Measurements from ENCODE around the gene PDXP.
"Not testable (repeated sequence)": the region's sequence is repeated elsewhere in the genome, so short reads cannot be mapped to it uniquely, and the experiment has no call there.

Gene PDXP

DNA sequence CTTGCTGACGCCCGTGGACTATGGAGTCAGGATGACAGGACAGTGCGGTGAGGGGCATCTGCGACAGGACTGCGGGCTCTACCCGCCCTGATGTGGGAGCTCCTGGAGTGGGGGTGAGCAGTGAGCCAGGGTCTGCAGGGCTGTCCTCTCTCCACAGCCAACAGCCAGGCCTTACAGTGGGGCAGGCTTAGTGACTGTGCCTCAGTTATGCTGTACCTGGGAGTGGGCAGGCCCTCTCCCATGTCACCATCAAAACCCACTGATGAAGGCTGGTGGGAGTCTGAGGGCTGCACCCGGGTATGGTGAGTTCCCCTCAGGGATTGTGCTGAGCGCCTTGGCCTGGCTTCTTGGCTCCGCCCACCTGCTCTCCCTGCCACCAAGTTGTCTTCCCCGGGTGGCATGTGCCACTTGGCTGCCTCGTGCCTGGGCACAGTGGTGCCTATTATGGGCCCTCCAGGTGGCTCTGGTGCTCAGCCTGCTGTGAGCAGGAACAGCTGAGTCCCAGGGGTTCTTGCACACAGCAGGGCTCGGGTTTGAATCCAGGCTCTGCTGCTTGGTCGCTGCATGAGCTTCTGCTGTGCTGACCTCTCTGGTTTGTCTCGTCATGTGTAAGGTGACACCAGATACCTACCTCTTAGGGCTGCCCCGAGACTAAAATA, 34.2 kb downstream of the PDXP start:
- Histone ChIP-seq H3K4me3 (ENCODE audit: low read depth in 1 of 5, low read length in 5 of 5) (no peak overlapping the region), H3K9me3 (ENCODE audit: control insufficient read depth in 5 of 5, low read length in 5 of 5) (no peaks in the 10 kb centered on the region), H3K4me1 (ENCODE audit: control insufficient read depth in 5 of 5, insufficient read depth in 5 of 5, low read length in 5 of 5) (peaks cover 0 to 17% (median 14%) of the 10 kb centered on the region in 5 donors), H3K27ac (ENCODE audit: low read depth, low read length) (no peak overlapping the region), H3K36me3 (ENCODE audit: control insufficient read depth in 5 of 5, insufficient read depth in 5 of 5, low read length in 5 of 5) (peaks cover 0 to 63% (median 52%) of the 10 kb centered on the region in 5 donors), H3K27me3 (ENCODE audit: control insufficient read depth in 5 of 5, insufficient read depth in 4 of 5, low read length in 5 of 5) (no peaks in the 10 kb centered on the region), H3K9ac (ENCODE audit: low read length in 5 of 5) (no peak overlapping the region)

DNA sequence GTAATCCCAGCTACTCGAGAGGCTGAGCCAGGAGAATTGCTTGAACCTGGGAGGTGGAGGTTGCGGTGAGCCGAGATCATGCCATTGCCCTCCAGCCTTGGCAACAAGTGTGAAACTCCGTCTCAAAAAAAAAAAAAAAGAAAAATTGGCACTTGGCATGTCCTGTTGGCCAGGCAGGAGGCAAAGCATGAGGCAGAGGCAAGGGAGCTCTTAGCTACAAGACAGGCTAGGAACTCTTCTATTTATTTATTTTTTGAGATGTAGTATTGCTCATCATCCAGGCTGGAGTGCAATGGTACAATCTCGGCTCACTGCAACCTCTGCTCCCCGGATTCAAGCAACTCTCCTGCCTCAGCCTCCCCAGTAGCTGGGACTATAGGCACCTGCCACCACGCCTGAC, 35.6 kb downstream of the PDXP start:
- peaks cover 0 to 15% (median 13%) of the 10 kb centered on the region in 5 donors for H3K4me1 ChIP-seq (ENCODE audit: control insufficient read depth in 5 of 5, insufficient read depth in 5 of 5, low read length in 5 of 5)
- not testable (repeated sequence) for H3K9me3 ChIP-seq (ENCODE audit: control insufficient read depth in 5 of 5, low read length in 5 of 5); H3K27ac ChIP-seq (ENCODE audit: low read depth, low read length); H3K4me3 ChIP-seq (ENCODE audit: low read depth in 1 of 5, low read length in 5 of 5); H3K9ac ChIP-seq (ENCODE audit: low read length in 5 of 5); H3K27me3 ChIP-seq (ENCODE audit: control insufficient read depth in 5 of 5, insufficient read depth in 4 of 5, low read length in 5 of 5)
- H3K36me3 ChIP-seq (ENCODE audit: control insufficient read depth in 5 of 5, insufficient read depth in 5 of 5, low read length in 5 of 5), result peaks cover 0 to 51% (median 41%) of the 10 kb centered on the region in 5 donors

- peak overlapping the region in 3 of 5 donors; percentile 2 to 48 (median 41) for H3K4me3 ChIP-seq (ENCODE audit: low read depth in 1 of 5, low read length in 5 of 5)
Measured at GRCh38 chr22:37696260-37696656, 37.7 kb downstream of the PDXP start.

GRCh38 chr22:37696657-37697537, 38.4 kb downstream of the PDXP start, which contains the start of gene TRIOBP:
TRIOBP (plus strand) TSS chr22:37697048; CDS start chr22:37701366, 4,318 bp downstream.
- peaks cover 0 to 27% (median 20%) of the 10 kb centered on the region in 5 donors for H3K36me3 ChIP-seq (ENCODE audit: control insufficient read depth in 5 of 5, insufficient read depth in 5 of 5, low read length in 5 of 5)
- H3K4me3 ChIP-seq (ENCODE audit: low read depth in 1 of 5, low read length in 5 of 5), result peak within 1 kb of the TSS in 3 of 5 donors; percentile 2 to 48 (median 41)

More at GRCh38 chr22:37696260-37696656, 37.7 kb downstream of the PDXP start:
- peaks cover 0 to 34% (median 26%) of the 10 kb centered on the region in 5 donors for H3K36me3 ChIP-seq (ENCODE audit: control insufficient read depth in 5 of 5, insufficient read depth in 5 of 5, low read length in 5 of 5)
- H3K9me3 ChIP-seq (ENCODE audit: control insufficient read depth in 5 of 5, low read length in 5 of 5); H3K27ac ChIP-seq (ENCODE audit: low read depth, low read length); H3K27me3 ChIP-seq (ENCODE audit: control insufficient read depth in 5 of 5, insufficient read depth in 4 of 5, low read length in 5 of 5): not testable (repeated sequence)
- H3K4me1 ChIP-seq (ENCODE audit: control insufficient read depth in 5 of 5, insufficient read depth in 5 of 5, low read length in 5 of 5), result peaks cover 0 to 15% (median 13%) of the 10 kb centered on the region in 5 donors
- H3K9ac ChIP-seq (ENCODE audit: low read length in 5 of 5), result peak overlapping the region in 1 of 5 donors; percentile 47

DNA sequence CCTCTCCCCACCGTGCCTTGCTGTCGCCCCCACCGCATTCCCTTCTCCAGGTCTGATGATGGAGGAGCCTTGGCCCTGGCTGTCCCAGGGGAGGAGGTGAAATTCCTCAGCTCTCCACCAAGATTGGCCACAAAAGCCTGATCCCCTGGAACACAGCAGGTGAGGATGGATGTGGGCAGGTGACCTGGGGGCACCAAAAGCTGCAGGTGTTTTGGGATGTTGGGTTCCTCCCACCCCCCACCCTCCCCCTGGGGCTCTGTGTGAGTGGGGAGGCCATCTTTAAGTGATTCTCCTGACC, 39.0 kb downstream of the PDXP start:
- Histone ChIP-seq H3K36me3 (ENCODE audit: control insufficient read depth in 5 of 5, insufficient read depth in 5 of 5, low read length in 5 of 5) (peaks cover 0 to 21% (median 15%) of the 10 kb centered on the region in 5 donors), H3K9ac (ENCODE audit: low read length in 5 of 5) (no peak overlapping the region), H3K9me3 (ENCODE audit: control insufficient read depth in 5 of 5, low read length in 5 of 5) (no peaks in the 10 kb centered on the region), H3K4me3 (ENCODE audit: low read depth in 1 of 5, low read length in 5 of 5) (no peak overlapping the region), H3K27me3 (ENCODE audit: control insufficient read depth in 5 of 5, insufficient read depth in 4 of 5, low read length in 5 of 5) (no peaks in the 10 kb centered on the region), H3K27ac (ENCODE audit: low read depth, low read length) (no peak overlapping the region), H3K4me1 (ENCODE audit: control insufficient read depth in 5 of 5, insufficient read depth in 5 of 5, low read length in 5 of 5) (peaks cover 0 to 15% (median 13%) of the 10 kb centered on the region in 5 donors)

More at GRCh38 chr22:37696657-37697537, 38.4 kb downstream of the PDXP start, which contains the start of gene TRIOBP:
- no peaks in the 10 kb centered on the region for H3K27me3 ChIP-seq (ENCODE audit: control insufficient read depth in 5 of 5, insufficient read depth in 4 of 5, low read length in 5 of 5)
- H3K4me1 ChIP-seq (ENCODE audit: control insufficient read depth in 5 of 5, insufficient read depth in 5 of 5, low read length in 5 of 5), result peaks cover 0 to 15% (median 13%) of the 10 kb centered on the region in 5 donors
- peak within 1 kb of the TSS in 1 of 5 donors; percentile 47 for H3K9ac ChIP-seq (ENCODE audit: low read length in 5 of 5)
- no peak within 1 kb of the TSS for H3K27ac ChIP-seq (ENCODE audit: low read depth, low read length)
- H3K9me3 ChIP-seq (ENCODE audit: control insufficient read depth in 5 of 5, low read length in 5 of 5), result no peaks in the 10 kb centered on the region

- Histone ChIP-seq H3K36me3 (ENCODE audit: control insufficient read depth in 5 of 5, insufficient read depth in 5 of 5, low read length in 5 of 5) (no peaks in the 10 kb centered on the region), H3K9ac (ENCODE audit: low read length in 5 of 5) (no peak overlapping the region), H3K27me3 (ENCODE audit: control insufficient read depth in 5 of 5, insufficient read depth in 4 of 5, low read length in 5 of 5) (no peaks in the 10 kb centered on the region), H3K27ac (ENCODE audit: low read depth, low read length) (no peak overlapping the region), H3K4me3 (ENCODE audit: low read depth in 1 of 5, low read length in 5 of 5) (no peak overlapping the region), H3K4me1 (ENCODE audit: control insufficient read depth in 5 of 5, insufficient read depth in 5 of 5, low read length in 5 of 5) (peaks cover 0 to 9% (median 7%) of the 10 kb centered on the region in 5 donors), H3K9me3 (ENCODE audit: control insufficient read depth in 5 of 5, low read length in 5 of 5) (no peaks in the 10 kb centered on the region)
Measured at GRCh38 chr22:37701141-37701786, 42.7 kb downstream of the PDXP start.

GRCh38 chr22:37703906-37704305, 45.4 kb downstream of the PDXP start:
- H3K9ac ChIP-seq (ENCODE audit: low read length in 5 of 5), result no peak overlapping the region
- H3K36me3 ChIP-seq (ENCODE audit: control insufficient read depth in 5 of 5, insufficient read depth in 5 of 5, low read length in 5 of 5), result no peaks in the 10 kb centered on the region
- H3K27me3 ChIP-seq (ENCODE audit: control insufficient read depth in 5 of 5, insufficient read depth in 4 of 5, low read length in 5 of 5), result no peaks in the 10 kb centered on the region
- no peaks in the 10 kb centered on the region for H3K9me3 ChIP-seq (ENCODE audit: control insufficient read depth in 5 of 5, low read length in 5 of 5)
- peaks cover 0 to 10% (median 3%) of the 10 kb centered on the region in 5 donors for H3K4me1 ChIP-seq (ENCODE audit: control insufficient read depth in 5 of 5, insufficient read depth in 5 of 5, low read length in 5 of 5)
- H3K27ac ChIP-seq (ENCODE audit: low read depth, low read length), result no peak overlapping the region
- no peak overlapping the region for H3K4me3 ChIP-seq (ENCODE audit: low read depth in 1 of 5, low read length in 5 of 5)

DNA sequence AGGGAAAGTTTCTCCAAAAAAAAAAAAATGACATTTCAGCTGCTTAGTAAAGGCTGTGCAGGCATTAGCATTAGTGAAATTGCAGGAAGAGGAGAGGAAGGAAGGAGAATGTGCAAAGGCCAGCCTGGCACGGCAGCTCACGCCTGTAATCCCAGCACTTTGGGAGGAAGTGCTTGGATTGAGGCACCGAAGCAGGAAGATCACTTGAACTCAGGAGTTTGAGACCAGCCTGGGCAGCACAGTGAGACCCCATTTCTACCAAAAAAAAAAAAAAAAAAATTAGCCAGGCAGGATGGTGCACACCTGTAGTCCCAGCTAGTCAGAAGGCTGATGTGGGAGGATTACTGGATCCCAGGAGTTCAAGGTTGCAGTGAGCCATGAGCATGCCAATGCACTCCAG, 46.1 kb downstream of the PDXP start:
- Histone ChIP-seq H3K9ac (ENCODE audit: low read length in 5 of 5) (no peak overlapping the region), H3K4me1 (ENCODE audit: control insufficient read depth in 5 of 5, insufficient read depth in 5 of 5, low read length in 5 of 5) (peaks cover 0 to 12% (median 5%) of the 10 kb centered on the region in 5 donors), H3K27me3 (ENCODE audit: control insufficient read depth in 5 of 5, insufficient read depth in 4 of 5, low read length in 5 of 5) (no peaks in the 10 kb centered on the region), H3K9me3 (ENCODE audit: control insufficient read depth in 5 of 5, low read length in 5 of 5) (no peaks in the 10 kb centered on the region), H3K4me3 (ENCODE audit: low read depth in 1 of 5, low read length in 5 of 5) (no peak overlapping the region), H3K27ac (ENCODE audit: low read depth, low read length) (no peak overlapping the region), H3K36me3 (ENCODE audit: control insufficient read depth in 5 of 5, insufficient read depth in 5 of 5, low read length in 5 of 5) (no peaks in the 10 kb centered on the region)

DNA sequence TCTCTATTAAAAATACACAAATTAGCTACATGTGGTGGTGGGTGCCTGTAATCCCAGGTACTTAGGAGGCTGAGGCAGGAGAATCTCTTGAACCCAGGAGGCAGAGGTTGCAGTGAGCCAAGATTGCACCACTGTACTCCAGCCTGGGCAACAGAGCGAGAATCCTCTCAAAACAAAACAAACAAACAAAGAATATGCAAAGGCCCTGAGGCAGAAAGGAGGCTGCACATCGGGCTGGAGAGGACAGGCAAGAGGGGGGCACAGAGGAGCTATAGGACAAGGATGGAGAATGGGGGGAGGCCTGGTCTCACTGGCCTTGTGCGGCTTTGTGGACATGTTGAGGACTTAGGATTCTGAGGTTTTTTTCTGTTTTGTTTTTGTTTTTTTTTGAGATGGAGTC, 46.7 kb downstream of the PDXP start:
- no peaks in the 10 kb centered on the region for H3K27me3 ChIP-seq (ENCODE audit: control insufficient read depth in 5 of 5, insufficient read depth in 4 of 5, low read length in 5 of 5)
- H3K4me1 ChIP-seq (ENCODE audit: control insufficient read depth in 5 of 5, insufficient read depth in 5 of 5, low read length in 5 of 5), result peaks cover 0 to 12% (median 5%) of the 10 kb centered on the region in 5 donors
- no peaks in the 10 kb centered on the region for H3K36me3 ChIP-seq (ENCODE audit: control insufficient read depth in 5 of 5, insufficient read depth in 5 of 5, low read length in 5 of 5)
- H3K27ac ChIP-seq (ENCODE audit: low read depth, low read length), result no peak overlapping the region
- no peaks in the 10 kb centered on the region for H3K9me3 ChIP-seq (ENCODE audit: control insufficient read depth in 5 of 5, low read length in 5 of 5)
- H3K4me3 ChIP-seq (ENCODE audit: low read depth in 1 of 5, low read length in 5 of 5), result no peak overlapping the region
- no peak overlapping the region for H3K9ac ChIP-seq (ENCODE audit: low read length in 5 of 5)
